ENCODE measurements around the gene DCK. TPM values are rescaled to one million over a fixed set of nuclear protein-coding genes. Genes with fewer than 3 reads are reported as not detected.

DCK gene
- total and polyA plus RNA-seq, 4 donors, result 5.3 to 24.3 (median 12.3) TPM

- 76 to 81% methylated on average over 5 of the region's 5 CpGs for WGBS, 2 donors
- TF ChIP-seq CTCF (IDR thresholded peaks at IDR 0.05; ENCODE audit: control extremely low read depth, extremely low read depth), result no peak
- Histone ChIP-seq H3K9ac (ENCODE audit: insufficient read depth in 1 of 2, low read length in 2 of 2) (no peak overlapping the region), H3K27ac (ENCODE audit: low read depth in 1 of 2, low read length in 1 of 2) (no peak overlapping the region), H3K9me3 (ENCODE audit: control insufficient read depth in 4 of 4, insufficient read depth in 3 of 4, low read length in 3 of 4) (no peaks in the 10 kb centered on the region), H3K4me1 (ENCODE audit: control insufficient read depth in 5 of 5, insufficient read depth in 5 of 5, low read length in 5 of 5) (peaks cover 0 to 2% (median 0%) of the 10 kb centered on the region in 5 donors), H3K4me3 (no peak overlapping the region), H3K36me3 (ENCODE audit: control insufficient read depth in 4 of 4, insufficient read depth in 4 of 4, low read length in 4 of 4) (peaks cover 0 to 11% (median under 1%) of the 10 kb centered on the region in 4 donors), H3K27me3 (ENCODE audit: control insufficient read depth in 3 of 3, insufficient read depth in 3 of 3, low read length in 2 of 3) (no peaks in the 10 kb centered on the region)
- ATAC-seq (ENCODE audit: insufficient read depth, low FRiP score), result no peak
- DNase-seq, result no peak
These were observed 36.8 kb upstream of the DCK start for GRCh38 chr4:70956549-70957210.

- Histone ChIP-seq H3K36me3 (ENCODE audit: control insufficient read depth in 4 of 4, insufficient read depth in 4 of 4, low read length in 4 of 4) (peaks cover 0 to 11% (median 2%) of the 10 kb centered on the region in 4 donors), H3K4me3 (no peak overlapping the region), H3K27ac (ENCODE audit: low read depth in 1 of 2, low read length in 1 of 2) (no peak overlapping the region), H3K27me3 (ENCODE audit: control insufficient read depth in 3 of 3, insufficient read depth in 3 of 3, low read length in 2 of 3) (no peaks in the 10 kb centered on the region), H3K9me3 (ENCODE audit: control insufficient read depth in 4 of 4, insufficient read depth in 3 of 4, low read length in 3 of 4) (peaks cover 0 to 1% (median 0%) of the 10 kb centered on the region in 4 donors), H3K4me1 (ENCODE audit: control insufficient read depth in 5 of 5, insufficient read depth in 5 of 5, low read length in 5 of 5) (peaks cover 0 to 2% (median 0%) of the 10 kb centered on the region in 5 donors), H3K9ac (ENCODE audit: insufficient read depth in 1 of 2, low read length in 2 of 2) (no peak overlapping the region)
- ATAC-seq (ENCODE audit: insufficient read depth, low FRiP score) (no peak), DNase-seq (no peak)
- 82 to 93% methylated on average over 3 of the region's 3 CpGs for WGBS, 2 donors
- TF ChIP-seq CTCF (IDR thresholded peaks at IDR 0.05; ENCODE audit: control extremely low read depth, extremely low read depth), result no peak
These were observed 34.8 kb upstream of the DCK start for GRCh38 chr4:70958681-70959080.

GRCh38 chr4:70969076-70969475, 24.4 kb upstream of the DCK start:
- 90 to 92% methylated on average over 7 of the region's 7 CpGs for WGBS, 2 donors
- ATAC-seq (ENCODE audit: insufficient read depth, low FRiP score) (no peak), DNase-seq (no peak)
- H3K4me1 ChIP-seq (ENCODE audit: control insufficient read depth in 5 of 5, insufficient read depth in 5 of 5, low read length in 5 of 5), result no peaks in the 10 kb centered on the region
- TF ChIP-seq CTCF (IDR thresholded peaks at IDR 0.05; ENCODE audit: control extremely low read depth, extremely low read depth), result no peak
- no peaks in the 10 kb centered on the region for H3K9me3 ChIP-seq (ENCODE audit: control insufficient read depth in 4 of 4, insufficient read depth in 3 of 4, low read length in 3 of 4)
- H3K27me3 ChIP-seq (ENCODE audit: control insufficient read depth in 3 of 3, insufficient read depth in 3 of 3, low read length in 2 of 3), result no peaks in the 10 kb centered on the region
- H3K36me3 ChIP-seq (ENCODE audit: control insufficient read depth in 4 of 4, insufficient read depth in 4 of 4, low read length in 4 of 4), result peaks cover 3 to 13% (median 6%) of the 10 kb centered on the region in 4 donors
- no peak overlapping the region for H3K27ac ChIP-seq (ENCODE audit: low read depth in 1 of 2, low read length in 1 of 2)
- H3K9ac ChIP-seq (ENCODE audit: insufficient read depth in 1 of 2, low read length in 2 of 2), result no peak overlapping the region
- no peak overlapping the region for H3K4me3 ChIP-seq

GRCh38 chr4:70976252-70976651, 17.2 kb upstream of the DCK start:
- H3K4me1 ChIP-seq (ENCODE audit: control insufficient read depth in 5 of 5, insufficient read depth in 5 of 5, low read length in 5 of 5), result no peaks in the 10 kb centered on the region
- 86 to 87% methylated on average over 3 of the region's 3 CpGs for WGBS, 2 donors
- ATAC-seq (ENCODE audit: insufficient read depth, low FRiP score) (no peak), DNase-seq (no peak)
- H3K36me3 ChIP-seq (ENCODE audit: control insufficient read depth in 4 of 4, insufficient read depth in 4 of 4, low read length in 4 of 4), result peaks cover 0 to 13% (median 6%) of the 10 kb centered on the region in 4 donors
- H3K27ac ChIP-seq (ENCODE audit: low read depth in 1 of 2, low read length in 1 of 2), result no peak overlapping the region
- no peaks in the 10 kb centered on the region for H3K27me3 ChIP-seq (ENCODE audit: control insufficient read depth in 3 of 3, insufficient read depth in 3 of 3, low read length in 2 of 3)
- H3K9me3 ChIP-seq (ENCODE audit: control insufficient read depth in 4 of 4, insufficient read depth in 3 of 4, low read length in 3 of 4), result no peaks in the 10 kb centered on the region
- no peak overlapping the region for H3K9ac ChIP-seq (ENCODE audit: insufficient read depth in 1 of 2, low read length in 2 of 2)
- TF ChIP-seq CTCF (IDR thresholded peaks at IDR 0.05; ENCODE audit: control extremely low read depth, extremely low read depth), result no peak
- H3K4me3 ChIP-seq, result no peak overlapping the region
